ENCODE results near the gene LCA5L.
"Not testable (repeated sequence)": the region's sequence is repeated elsewhere in the genome, so short reads cannot be mapped to it uniquely, and the experiment has no call there.

Gene LCA5L

DNA sequence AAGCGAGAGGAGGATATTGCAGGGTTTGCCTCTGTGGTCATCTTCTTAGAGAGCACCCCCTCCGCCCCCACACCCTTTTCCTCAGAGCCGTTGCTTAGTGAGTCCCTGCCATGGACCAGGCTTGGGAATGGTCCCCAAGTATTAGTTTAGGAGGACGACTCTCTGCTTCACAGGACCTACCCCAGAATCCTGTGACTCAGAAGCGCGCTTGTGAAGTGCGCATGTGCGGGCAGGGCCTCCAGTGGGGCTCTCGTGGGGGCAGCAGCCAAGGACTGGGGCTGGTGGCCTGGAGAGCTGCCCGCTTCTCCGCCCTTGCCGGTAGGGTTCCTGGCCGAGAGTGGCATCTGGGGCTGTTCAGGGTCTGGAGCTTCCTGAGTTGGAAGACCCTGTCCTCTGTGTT lies 59.4 kb downstream of the LCA5L start:
- no peak for DNase-seq (ENCODE audit: extremely low read depth, insufficient read length)
- TF ChIP-seq, protein P1, sequence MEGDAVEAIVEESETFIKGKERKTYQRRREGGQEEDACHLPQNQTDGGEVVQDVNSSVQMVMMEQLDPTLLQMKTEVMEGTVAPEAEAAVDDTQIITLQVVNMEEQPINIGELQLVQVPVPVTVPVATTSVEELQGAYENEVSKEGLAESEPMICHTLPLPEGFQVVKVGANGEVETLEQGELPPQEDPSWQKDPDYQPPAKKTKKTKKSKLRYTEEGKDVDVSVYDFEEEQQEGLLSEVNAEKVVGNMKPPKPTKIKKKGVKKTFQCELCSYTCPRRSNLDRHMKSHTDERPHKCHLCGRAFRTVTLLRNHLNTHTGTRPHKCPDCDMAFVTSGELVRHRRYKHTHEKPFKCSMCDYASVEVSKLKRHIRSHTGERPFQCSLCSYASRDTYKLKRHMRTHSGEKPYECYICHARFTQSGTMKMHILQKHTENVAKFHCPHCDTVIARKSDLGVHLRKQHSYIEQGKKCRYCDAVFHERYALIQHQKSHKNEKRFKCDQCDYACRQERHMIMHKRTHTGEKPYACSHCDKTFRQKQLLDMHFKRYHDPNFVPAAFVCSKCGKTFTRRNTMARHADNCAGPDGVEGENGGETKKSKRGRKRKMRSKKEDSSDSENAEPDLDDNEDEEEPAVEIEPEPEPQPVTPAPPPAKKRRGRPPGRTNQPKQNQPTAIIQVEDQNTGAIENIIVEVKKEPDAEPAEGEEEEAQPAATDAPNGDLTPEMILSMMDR (IDR thresholded peaks at IDR 0.05; ENCODE audit: insufficient read depth, low read length, poor library complexity, severe bottlenecking) = no peak
- Histone ChIP-seq H3K4me3 (replicated peaks; ENCODE audit: low read depth, low read length) (no peak overlapping the region), H3K27me3 (replicated peaks; ENCODE audit: control insufficient read depth, insufficient read depth, low read length) (no peaks in the 10 kb centered on the region), H3K36me3 (ENCODE audit: control insufficient read depth, insufficient read depth, low read length) (no peaks in the 10 kb centered on the region; the same call in 1 of the 2 replicates)

DNA sequence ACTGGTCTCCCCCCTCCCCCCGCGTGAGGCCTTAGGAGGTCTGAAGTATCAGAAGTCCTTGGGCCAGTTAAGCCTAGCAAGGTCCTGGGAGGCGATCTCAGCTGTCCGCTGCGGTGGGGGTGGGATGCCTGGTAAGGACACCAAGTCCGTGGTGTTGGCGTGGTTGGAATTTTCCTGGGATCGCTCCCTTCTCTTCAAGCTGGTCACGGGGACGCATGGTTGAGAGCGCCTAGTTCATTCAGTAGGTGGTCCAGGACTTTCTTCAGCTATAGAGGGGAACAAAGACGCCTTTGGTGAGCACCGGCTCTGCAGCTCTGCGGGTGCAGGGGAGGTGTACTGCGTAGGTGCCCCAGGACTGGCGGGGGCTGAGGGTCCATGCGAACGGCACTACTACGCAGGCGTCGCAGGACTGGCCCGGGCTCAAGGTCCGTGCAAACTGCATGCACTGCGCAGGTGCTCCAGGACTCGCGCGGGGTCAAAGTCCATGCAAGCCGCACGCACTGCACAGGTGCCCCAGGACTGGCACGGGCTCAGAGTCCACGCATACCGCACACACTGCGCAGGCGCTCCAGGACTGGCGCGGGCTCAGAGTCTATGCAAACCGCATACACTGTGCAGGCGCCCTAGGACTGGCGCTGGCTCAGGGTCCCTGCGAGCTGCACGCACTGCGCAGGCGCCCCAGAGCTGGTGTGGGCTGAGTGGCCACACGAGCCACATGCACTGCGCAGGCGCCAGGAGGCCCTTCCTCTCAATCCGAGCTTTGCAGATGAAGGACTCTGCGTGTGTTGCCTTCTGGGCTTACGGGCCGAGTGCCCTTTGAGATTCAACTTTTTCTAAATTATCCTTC lies 60.1 kb downstream of the LCA5L start:
- H3K27me3 ChIP-seq (replicated peaks; ENCODE audit: control insufficient read depth, insufficient read depth, low read length) = no peaks in the 10 kb centered on the region
- DNase-seq (ENCODE audit: extremely low read depth, insufficient read length) = peak; percentile 18
- TF ChIP-seq, protein P1 (IDR thresholded peaks at IDR 0.05; ENCODE audit: insufficient read depth, low read length, poor library complexity, severe bottlenecking) = no peak
- H3K4me3 ChIP-seq (replicated peaks; ENCODE audit: low read depth, low read length) = no peak overlapping the region
- no peaks in the 10 kb centered on the region; the same call in 1 of the 2 replicates for H3K36me3 ChIP-seq (ENCODE audit: control insufficient read depth, insufficient read depth, low read length)

DNA sequence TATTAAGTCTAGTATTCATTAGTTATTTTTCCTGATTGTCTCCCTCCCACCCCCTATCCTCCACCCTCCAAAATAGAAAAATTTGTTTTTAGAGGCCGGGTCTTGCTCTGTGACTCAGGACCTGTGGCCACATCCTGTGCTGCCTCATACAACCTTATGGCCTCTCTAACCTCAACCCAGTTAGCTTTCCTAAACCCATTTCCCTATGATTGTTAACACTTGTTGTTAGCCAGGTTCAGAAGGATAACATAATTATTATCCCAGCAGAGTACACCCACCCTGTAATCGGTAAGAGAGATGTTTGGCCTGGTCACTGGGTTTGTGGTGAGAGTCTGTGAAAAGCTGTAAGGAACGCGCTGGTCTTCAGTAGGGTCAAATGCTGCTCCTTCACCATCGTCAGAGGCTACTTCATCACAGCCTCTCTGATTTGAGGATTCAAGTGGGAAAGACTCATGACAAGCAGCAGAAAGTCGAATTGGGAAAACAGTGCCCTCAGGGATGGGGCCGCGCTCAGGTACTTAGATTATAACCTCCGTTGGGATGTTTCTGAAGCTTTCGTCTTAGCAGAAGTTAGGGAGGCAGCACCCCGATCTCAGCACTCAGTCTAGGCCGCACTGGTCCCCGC lies 60.8 kb downstream of the LCA5L start:
- DNase-seq (ENCODE audit: extremely low read depth, insufficient read length) = no peak
- H3K4me3 ChIP-seq (replicated peaks; ENCODE audit: low read depth, low read length) = no peak overlapping the region
- H3K36me3 ChIP-seq (ENCODE audit: control insufficient read depth, insufficient read depth, low read length) = no peaks in the 10 kb centered on the region; the same call in 1 of the 2 replicates
- H3K27me3 ChIP-seq (replicated peaks; ENCODE audit: control insufficient read depth, insufficient read depth, low read length) = no peaks in the 10 kb centered on the region
- TF ChIP-seq, protein P1 (IDR thresholded peaks at IDR 0.05; ENCODE audit: insufficient read depth, low read length, poor library complexity, severe bottlenecking) = no peak

DNA sequence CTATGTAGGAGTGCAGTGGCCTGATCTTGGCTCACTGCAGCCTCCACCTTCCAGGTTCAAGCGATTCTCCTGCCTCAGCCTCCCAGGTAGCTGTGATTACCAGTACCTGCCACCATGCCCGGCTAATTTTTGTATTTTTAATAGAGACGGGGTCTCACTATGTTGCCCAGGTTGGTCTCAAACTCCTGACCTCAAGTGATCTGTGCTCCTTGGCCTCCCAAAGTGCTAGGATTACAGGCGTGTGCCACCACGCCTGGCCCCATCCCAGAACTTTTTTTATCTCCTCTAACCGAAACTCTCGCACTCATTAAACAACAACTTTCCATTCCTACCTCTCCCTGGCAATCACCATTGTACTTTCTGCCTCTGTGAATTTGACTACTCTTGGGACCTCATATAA lies 63.5 kb downstream of the LCA5L start:
- not testable (repeated sequence) for H3K36me3 ChIP-seq (ENCODE audit: control insufficient read depth, insufficient read depth, low read length); DNase-seq (ENCODE audit: extremely low read depth, insufficient read length); H3K4me3 ChIP-seq (replicated peaks; ENCODE audit: low read depth, low read length); H3K27me3 ChIP-seq (replicated peaks; ENCODE audit: control insufficient read depth, insufficient read depth, low read length)

DNA sequence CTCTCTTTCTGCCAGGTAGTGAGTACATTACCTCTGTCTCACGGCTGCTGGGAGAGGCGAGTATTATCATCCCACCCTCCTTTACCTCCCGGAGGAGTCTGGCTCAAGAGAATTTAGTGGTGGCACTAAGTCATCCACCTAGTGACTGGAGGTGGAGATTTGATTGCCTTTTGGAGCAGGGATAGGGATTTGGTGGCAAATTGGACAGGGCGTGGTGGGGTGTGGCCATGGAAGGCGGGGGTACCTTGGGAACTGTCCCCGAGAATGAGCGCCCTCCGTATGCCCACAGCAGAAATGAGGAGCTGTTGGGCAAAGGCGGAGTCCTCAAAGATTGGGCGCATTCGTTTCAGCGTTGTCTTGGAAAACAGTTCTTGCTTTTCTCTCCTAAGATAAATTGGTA lies 64.6 kb downstream of the LCA5L start:
- Histone ChIP-seq H3K4me3 (replicated peaks; ENCODE audit: low read depth, low read length) (peak overlapping the region; percentile 86), H3K27me3 (replicated peaks; ENCODE audit: control insufficient read depth, insufficient read depth, low read length) (no peaks in the 10 kb centered on the region), H3K36me3 (ENCODE audit: control insufficient read depth, insufficient read depth, low read length) (no peaks in the 10 kb centered on the region; the same call in 1 of the 2 replicates)
- TF ChIP-seq, protein P1 (IDR thresholded peaks at IDR 0.05; ENCODE audit: insufficient read depth, low read length, poor library complexity, severe bottlenecking) = no peak
- no peak for DNase-seq (ENCODE audit: extremely low read depth, insufficient read length)

All from GM06990 (cell line).